ENCODE data around the gene LAMB4. TPM values are rescaled to one million over a fixed set of nuclear protein-coding genes. Genes with fewer than 3 reads are reported as not detected.

LAMB4 gene
- total RNA-seq, 1 donor from 2014 or later, result 18.3 TPM

DNA sequence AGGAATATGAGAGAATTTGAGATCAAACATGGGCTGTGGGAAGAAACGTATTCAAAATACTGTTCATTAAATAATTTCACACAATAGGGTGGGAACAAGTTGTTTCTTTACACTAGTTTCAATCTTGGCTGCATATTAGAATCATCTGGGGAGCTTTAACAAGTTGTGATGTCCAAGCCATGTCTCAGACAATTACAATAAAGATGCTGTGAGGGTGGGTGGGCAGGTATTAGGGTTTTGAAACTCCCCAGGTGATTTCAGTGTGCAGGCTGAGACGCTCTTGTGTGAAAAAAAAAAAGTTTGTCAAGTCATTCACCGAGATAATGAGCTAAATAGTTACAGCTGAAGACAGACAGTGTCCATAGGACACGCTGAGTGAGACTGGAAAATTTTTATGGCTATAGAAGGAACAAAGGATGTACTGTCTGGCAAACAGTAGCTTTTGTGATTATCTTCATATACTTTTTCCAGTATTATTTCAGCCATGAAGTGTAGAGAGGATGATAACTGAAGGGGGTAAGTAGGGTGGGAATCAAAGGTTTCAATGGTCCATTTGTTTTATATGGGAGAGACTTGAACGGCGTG lies 12.6 kb upstream of the LAMB4 start:
- Mint-ChIP-seq H3K36me3 (no peaks in the 10 kb centered on the region), H3K4me3 (no peak overlapping the region), H3K4me1 (peaks cover 11% of the 10 kb centered on the region), H3K9me3 (no peaks in the 10 kb centered on the region), H3K27me3 (ENCODE audit: low read depth) (no peaks in the 10 kb centered on the region), H3K27ac (no peak overlapping the region)
- no peak for DNase-seq (ENCODE audit: low spot score in 2 of 2, unreplicated experiment in 2 of 2)
- TF ChIP-seq, protein P1, sequence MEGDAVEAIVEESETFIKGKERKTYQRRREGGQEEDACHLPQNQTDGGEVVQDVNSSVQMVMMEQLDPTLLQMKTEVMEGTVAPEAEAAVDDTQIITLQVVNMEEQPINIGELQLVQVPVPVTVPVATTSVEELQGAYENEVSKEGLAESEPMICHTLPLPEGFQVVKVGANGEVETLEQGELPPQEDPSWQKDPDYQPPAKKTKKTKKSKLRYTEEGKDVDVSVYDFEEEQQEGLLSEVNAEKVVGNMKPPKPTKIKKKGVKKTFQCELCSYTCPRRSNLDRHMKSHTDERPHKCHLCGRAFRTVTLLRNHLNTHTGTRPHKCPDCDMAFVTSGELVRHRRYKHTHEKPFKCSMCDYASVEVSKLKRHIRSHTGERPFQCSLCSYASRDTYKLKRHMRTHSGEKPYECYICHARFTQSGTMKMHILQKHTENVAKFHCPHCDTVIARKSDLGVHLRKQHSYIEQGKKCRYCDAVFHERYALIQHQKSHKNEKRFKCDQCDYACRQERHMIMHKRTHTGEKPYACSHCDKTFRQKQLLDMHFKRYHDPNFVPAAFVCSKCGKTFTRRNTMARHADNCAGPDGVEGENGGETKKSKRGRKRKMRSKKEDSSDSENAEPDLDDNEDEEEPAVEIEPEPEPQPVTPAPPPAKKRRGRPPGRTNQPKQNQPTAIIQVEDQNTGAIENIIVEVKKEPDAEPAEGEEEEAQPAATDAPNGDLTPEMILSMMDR (IDR thresholded peaks at IDR 0.05; ENCODE audit: unreplicated experiment), result no peak

DNA sequence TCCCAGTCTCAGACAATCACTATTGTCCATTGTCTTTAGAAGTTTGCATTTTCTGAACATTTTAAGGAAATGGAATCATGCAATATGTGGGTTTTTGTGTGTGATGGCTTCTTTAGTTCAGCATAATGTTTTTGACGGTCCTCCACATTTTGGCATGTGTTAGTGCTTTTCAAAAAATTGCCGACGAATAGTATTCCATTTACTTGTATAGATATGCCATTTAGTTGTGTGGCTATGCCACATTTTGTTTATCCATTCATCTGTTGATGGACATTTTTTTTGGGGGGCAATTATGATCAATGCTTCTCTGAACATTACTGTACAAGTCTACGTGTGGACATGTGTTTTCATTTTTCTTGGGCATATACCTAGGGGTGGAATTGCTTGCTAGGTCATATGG lies 12.0 kb upstream of the LAMB4 start:
- peaks cover 11% of the 10 kb centered on the region for H3K4me1 Mint-ChIP-seq
- no peak overlapping the region for H3K27ac Mint-ChIP-seq
- H3K36me3 Mint-ChIP-seq, result no peaks in the 10 kb centered on the region
- peaks cover 6% of the 10 kb centered on the region for H3K9me3 Mint-ChIP-seq
- H3K4me3 Mint-ChIP-seq, result no peak overlapping the region
- H3K27me3 Mint-ChIP-seq (ENCODE audit: low read depth), result no peaks in the 10 kb centered on the region
- TF ChIP-seq, protein P1 (IDR thresholded peaks at IDR 0.05; ENCODE audit: unreplicated experiment), result no peak
- DNase-seq (ENCODE audit: low spot score in 2 of 2, unreplicated experiment in 2 of 2), result no peak

DNA sequence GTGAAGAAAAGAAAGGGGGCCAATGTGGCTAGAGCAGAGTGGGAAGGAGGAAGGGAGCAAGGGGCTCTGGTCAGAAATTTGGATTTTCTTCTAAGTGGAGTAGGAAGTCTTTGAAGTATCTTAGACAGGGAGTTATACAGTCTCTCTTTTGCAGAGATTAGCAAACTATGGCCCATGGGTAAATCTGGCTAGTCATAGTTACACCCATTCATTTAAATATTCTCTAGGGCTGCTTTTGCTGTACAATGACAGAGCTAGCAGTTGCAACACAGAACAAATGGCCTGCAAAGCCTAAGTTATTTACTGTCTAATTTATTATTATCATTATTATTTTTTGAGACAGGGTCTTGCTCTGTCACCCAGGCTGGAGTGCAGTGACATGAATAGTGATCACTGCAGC lies 10.5 kb upstream of the LAMB4 start:
- Mint-ChIP-seq H3K4me3 (no peak overlapping the region), H3K36me3 (no peaks in the 10 kb centered on the region), H3K27ac (no peak overlapping the region), H3K27me3 (ENCODE audit: low read depth) (no peaks in the 10 kb centered on the region), H3K9me3 (peaks cover 8% of the 10 kb centered on the region), H3K4me1 (peaks cover 8% of the 10 kb centered on the region)
- no peak for DNase-seq (ENCODE audit: low spot score in 2 of 2, unreplicated experiment in 2 of 2)
- TF ChIP-seq, protein P1 (IDR thresholded peaks at IDR 0.05; ENCODE audit: unreplicated experiment), result no peak

DNA sequence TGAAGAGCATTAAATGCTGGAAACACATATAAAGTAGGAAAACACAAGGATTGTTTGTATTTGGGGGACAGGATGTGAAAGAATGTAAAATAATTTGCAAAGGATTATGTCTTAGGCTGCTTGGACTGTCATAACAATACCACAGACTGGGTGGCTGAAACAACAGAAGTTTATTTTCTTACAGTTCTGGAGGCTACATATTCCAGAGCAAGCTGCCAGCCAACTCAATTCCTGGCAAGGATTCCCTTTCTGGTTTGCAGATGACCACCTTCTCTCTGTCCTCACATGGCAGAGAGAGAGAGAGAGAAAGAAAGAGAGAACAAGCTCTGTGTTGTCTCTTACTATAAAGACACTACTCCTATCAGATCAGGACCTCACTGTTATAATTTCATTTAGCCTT lies 8.8 kb upstream of the LAMB4 start:
- Mint-ChIP-seq H3K27me3 (ENCODE audit: low read depth) (no peaks in the 10 kb centered on the region), H3K4me1 (peaks cover 8% of the 10 kb centered on the region), H3K9me3 (peaks cover 8% of the 10 kb centered on the region), H3K27ac (no peak overlapping the region), H3K36me3 (no peaks in the 10 kb centered on the region), H3K4me3 (no peak overlapping the region)
- TF ChIP-seq, protein P1 (IDR thresholded peaks at IDR 0.05; ENCODE audit: unreplicated experiment), result no peak
- DNase-seq (ENCODE audit: low spot score in 2 of 2, unreplicated experiment in 2 of 2), result no peak

DNA sequence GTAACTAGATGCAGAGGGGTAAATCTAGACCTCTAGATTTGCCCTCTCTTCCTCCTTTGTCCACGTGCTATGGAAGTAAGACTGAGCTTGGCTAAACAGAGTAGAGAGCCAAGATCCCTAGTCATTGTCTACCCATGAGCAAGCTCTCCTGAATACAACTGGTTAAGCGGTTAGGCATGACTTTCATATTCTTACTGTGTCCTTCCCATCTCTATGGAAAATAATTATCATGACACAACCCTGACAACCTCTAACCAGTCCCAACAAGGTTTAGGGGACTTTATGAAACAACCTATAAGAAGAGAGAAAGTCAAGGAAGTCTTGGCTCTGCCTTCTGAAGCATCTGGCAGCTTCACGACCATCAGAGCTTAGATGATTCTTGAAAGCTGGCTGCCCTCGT lies 7.8 kb upstream of the LAMB4 start:
- Mint-ChIP-seq H3K36me3 (no peaks in the 10 kb centered on the region), H3K4me1 (peaks cover 5% of the 10 kb centered on the region), H3K27ac (no peak overlapping the region), H3K4me3 (no peak overlapping the region), H3K9me3 (peaks cover 8% of the 10 kb centered on the region), H3K27me3 (ENCODE audit: low read depth) (no peaks in the 10 kb centered on the region)
- no peak for DNase-seq (ENCODE audit: low spot score in 2 of 2, unreplicated experiment in 2 of 2)
- TF ChIP-seq, protein P1 (IDR thresholded peaks at IDR 0.05; ENCODE audit: unreplicated experiment), result no peak

DNA sequence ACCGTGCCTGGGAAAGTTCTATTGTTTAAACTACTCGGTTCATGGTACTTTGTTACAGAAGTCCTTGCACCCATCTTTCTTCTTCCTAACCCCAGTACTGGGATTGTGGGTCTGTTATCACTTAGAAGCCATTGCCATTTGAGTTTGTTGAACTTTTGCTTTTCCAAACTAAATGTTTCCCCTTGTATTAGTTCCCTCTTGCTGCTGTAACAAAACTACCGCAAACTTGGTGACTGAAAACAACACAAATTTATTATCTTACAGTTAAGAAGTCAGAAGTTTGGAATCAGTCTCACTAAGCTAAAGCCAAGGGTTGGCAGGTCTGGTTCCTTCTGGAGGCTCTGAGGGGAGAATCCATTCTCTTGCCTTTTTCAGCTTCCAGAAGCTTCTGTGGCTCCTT lies 6.9 kb upstream of the LAMB4 start:
- Mint-ChIP-seq H3K4me1 (peaks cover 11% of the 10 kb centered on the region), H3K27ac (no peak overlapping the region), H3K36me3 (no peaks in the 10 kb centered on the region)

More for the DNA sequence above, 6.9 kb upstream of the LAMB4 start:
- no peak for DNase-seq (ENCODE audit: low spot score in 2 of 2, unreplicated experiment in 2 of 2)
- no peaks in the 10 kb centered on the region for H3K27me3 Mint-ChIP-seq (ENCODE audit: low read depth)
- no peak overlapping the region for H3K4me3 Mint-ChIP-seq
- H3K9me3 Mint-ChIP-seq, result peaks cover 8% of the 10 kb centered on the region
- TF ChIP-seq, protein P1 (IDR thresholded peaks at IDR 0.05; ENCODE audit: unreplicated experiment), result no peak
